IPS-NIHi11 (cell line): ENCODE results near the gene C19orf81.

ENCODE experiments used
- DNase-seq: peaks from one replicate; pipeline ENCODE4 v3.0.0; 2012; ENCODE audit warnings: mixed read lengths, low spot score

The C19orf81 gene

DNA sequence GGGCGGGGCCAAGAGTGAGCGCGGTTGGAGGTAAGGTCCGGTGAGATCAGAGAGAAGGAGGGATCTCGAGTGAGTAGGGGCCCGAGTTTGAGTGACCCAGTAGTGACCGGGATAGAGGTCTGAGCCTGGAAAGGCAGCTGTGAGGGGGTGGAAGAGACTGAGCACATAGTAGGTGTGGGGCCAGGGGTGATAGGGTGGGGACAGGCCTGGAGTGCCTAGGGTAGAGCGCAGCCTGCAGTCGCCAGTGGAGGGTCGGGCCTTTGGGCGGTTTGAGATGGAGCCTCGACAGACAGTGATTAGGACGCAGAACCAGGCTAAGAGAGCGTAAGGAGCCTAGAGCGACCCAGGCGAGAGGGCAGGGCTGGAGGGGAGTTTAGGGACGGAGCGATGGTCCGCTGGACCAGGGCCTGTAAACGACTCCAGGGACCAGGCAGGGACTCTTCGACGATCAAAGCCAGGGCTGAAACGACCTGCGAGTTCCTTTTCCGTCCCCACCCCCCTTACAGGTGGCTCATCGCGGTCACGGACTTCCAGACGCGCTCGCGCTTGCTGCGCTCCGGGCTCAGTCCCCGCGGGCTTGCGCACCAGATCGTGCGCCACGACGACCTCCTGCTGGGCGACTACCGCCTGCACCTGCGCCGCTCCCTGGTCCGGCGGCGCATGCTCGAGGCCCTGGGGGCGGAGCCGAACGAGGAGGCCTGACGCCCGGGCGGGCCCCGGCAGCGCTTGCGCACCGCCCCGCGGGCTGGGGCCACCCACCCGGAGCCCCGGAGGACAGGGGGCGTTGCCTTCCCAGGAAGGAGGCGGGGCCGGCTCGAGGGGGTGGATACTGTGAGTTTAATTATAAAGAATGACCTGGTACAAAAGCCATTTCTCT lies 9.4 kb downstream of the C19orf81 start:
- peak; percentile 95 for DNase-seq

DNA sequence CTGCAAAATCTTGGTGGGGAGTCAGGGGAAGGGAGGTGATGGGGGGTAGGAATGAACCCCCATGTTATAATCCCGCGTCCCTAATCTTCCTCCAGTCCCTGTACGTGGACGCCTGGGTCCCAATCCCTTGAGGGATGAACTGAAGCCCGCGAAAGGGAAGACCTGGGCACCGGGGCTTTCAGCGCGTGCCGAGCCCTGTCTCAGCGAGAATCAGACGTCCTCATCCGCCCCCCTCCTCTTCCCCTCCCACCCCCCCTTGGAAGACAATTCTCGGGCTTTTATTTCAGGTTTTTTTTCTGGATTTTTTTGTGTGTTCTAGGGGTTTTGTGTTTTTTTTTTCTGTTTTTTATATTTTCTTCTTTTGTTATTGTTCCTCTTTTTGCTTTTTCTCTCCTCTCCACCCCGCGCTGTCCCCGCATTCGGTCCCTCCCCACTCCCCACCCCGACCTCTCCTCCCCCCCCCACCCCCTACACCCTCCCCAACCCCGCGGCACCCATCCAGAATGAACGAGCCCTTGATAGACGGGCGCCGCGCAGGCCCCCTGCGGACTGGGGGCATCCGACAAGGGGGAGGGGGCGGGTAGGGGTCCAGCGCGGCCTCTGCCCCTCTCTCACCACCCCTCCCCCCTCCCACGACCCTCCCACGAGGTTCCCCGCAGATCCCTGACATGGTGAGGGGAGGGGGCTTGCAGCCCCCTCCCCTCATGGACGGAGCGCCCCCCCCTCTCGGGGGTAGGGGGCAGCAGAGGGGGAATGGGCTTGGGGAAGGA lies 10.3 kb downstream of the C19orf81 start:
- no peak for DNase-seq

DNA sequence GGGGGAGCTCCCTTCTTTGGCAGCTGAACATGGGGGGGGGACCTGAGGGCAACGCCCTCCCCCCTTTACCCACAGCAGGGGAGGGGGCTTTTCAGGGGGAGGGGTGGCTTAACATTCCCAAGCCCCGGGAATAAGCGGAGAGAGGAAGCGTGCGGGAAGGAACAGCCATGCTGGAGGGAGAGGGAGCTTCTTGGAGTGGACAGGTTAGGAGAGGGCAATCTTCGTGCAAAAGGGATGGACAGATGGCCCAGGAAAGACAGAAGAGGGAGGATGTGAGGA lies 10.8 kb downstream of the C19orf81 start:
- no peak for DNase-seq

- DNase-seq = no peak
Measured at GRCh38 chr19:50661023-50661422, 11.8 kb downstream of the C19orf81 start.

GRCh38 chr19:50661766-50662650 lies 12.8 kb downstream of the C19orf81 start:
- DNase-seq = no peak

DNA sequence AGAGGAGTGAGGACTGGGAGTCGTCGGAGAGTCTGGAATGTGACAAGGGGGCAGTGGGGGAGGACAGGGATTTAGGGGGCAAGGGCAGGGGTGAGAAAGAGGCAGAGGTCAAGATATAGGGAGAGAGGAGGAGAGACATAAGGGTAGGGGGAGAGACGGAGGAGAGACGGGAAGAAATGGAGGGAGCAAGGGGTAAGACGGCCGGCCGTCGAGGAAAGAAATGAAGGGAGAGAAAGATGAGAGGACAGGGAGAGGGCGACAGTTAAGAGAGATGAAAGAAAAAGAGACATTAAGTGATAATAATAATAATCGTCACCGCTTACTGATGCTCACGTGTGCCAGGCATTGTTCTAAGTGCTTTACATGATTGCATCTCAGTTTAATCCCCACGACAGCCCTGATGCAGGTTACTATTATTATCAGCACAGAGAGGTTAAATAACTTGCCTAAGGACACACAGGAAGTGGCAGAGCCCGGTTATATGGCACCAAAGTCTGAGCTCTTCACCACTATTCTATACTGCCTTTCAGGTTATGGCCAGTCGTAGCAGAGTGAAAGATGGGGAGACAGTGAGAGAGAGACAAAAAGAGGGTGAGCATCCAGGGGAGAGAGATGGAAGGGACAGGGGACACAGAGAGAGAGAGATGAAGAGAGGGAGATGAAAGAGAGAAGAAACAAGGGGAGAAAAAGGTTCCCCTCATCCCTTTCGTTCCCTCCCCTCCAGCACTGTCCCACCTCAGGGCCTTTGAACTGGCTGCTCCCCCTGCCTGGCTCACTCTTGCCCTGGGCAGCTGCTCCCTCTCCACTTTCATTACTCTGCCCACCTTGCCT lies 13.6 kb downstream of the C19orf81 start:
- no peak for DNase-seq

DNA sequence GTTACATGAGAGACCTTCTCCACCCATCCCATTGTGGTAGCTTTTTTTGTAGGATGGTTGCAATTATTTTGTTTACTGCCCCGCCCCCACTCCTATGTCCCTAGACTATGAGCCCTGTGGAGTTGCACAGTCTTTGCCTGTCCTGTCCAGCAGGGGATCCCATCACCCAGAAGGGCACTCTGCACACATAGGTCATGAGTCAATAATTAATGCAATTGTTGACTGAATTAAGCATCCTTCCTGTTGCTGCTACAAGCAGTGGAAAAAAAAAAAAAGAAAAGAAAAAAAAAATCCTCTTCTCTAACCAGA lies 14.2 kb downstream of the C19orf81 start:
- no peak for DNase-seq

GRCh38 chr19:50664204-50664603 lies 15.0 kb downstream of the C19orf81 start:
- no peak for DNase-seq

GRCh38 chr19:50666346-50667176 lies 17.3 kb downstream of the C19orf81 start:
- DNase-seq = no peak

- DNase-seq = peak; percentile 68
Measured at GRCh38 chr19:50667177-50667758, 18.0 kb downstream of the C19orf81 start.

- peak; percentile 53 for DNase-seq
Measured at GRCh38 chr19:50667759-50668231, 18.6 kb downstream of the C19orf81 start.

DNA sequence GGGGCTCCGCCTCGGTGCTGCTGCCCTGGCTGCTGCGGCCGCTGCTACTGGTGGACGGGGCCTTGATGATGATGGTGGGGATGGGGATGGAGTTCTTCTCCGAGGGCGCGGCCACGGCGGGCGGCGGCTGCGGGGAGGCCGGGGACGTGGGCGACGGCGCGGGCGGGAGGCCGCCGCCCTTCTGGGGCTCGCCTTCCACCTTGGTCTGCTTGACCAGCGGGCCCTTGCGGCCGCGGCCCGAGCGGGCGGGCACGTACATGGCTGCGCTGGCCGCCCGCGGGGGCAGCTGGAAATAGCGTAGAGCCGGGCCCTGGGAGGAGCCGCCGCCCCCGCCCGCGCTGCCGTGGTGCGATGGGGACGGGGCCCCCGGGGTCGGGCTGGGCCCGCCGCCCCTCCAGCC lies 19.2 kb downstream of the C19orf81 start:
- peak; percentile 44 for DNase-seq

- no peak for DNase-seq
Measured at GRCh38 chr19:50668879-50669278, 19.6 kb downstream of the C19orf81 start.

DNA sequence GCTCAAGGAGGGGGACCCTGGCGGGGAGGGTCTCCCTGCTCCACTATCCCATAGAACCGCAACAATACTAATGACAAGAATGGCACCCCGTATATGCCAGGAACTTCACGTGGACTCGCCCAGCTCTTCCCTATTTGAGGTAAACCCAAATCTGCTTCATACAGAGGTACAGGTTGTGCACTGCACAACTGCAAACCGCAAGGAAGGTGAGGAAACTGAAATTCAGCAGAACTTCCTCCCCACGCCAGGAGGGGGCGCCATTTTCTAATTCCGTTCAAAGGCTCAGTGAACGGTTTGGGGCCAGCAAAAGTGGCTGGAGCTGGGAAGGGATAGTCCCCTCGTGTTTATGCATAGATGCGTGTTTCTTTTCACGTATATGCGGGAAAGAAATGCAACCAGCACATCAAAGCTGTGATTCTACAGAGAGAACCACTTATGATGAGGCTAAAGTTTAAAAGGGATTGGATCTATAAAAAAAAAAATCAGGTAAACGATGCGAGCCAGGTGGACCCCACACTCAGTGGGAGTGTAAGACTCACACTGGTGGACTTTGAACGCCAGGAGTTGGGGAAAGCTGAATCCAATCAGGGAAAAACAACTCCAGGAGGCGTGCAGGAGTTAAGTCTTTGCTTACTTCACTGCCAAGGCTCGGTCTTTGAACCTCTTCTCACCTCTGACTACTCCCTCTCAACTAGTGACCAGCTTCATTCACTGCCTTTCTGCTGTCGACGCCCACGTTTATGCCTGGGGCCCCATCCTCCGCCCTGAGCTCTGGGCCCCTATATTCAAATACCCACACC lies 20.3 kb downstream of the C19orf81 start:
- DNase-seq = peak; percentile 49

DNA sequence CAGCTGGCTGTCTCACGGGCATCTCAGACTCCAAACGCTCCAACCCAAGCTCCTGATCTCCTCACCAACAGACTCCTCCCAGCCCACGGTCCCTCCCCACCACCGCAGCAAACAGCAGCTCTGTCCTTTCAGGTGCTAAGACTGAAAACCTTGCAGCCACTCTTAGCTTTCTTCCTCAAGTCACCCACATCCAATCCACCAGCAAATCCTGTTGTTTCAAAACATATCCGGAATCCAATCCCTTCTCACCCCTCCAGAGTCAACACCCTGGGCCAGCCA lies 20.8 kb downstream of the C19orf81 start:
- DNase-seq = no peak

GRCh38 chr19:50673118-50673517 lies 23.9 kb downstream of the C19orf81 start:
- no peak for DNase-seq

DNA sequence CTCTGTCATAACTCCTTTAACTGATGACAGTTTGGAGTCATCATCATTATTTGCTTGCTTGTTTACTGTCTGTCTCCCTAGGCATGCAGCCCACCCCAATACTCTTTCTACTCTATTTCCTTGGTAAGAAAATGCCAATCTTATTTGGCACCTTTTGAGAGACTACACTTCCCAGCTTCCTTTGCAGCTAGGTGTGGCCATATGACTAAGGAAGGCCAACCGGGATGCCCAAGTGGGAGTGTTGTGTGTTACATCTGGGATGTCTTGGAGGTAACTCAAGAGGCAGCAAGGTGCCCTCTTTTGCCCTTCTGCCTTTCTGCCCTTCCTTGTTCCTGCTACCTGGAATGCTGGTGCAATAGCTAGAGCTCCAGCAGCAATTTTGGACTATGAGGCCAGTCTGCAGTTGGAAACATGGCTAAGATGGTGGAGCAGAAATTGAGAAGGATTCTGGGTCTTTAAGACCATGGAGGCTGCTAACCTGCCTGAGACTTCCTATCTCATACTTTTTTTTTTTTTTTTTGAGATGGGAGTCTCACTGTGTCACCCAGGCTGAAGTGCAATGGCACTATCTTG lies 27.5 kb downstream of the C19orf81 start:
- DNase-seq = no peak

- no peak for DNase-seq
Measured at GRCh38 chr19:50677636-50678035, 28.4 kb downstream of the C19orf81 start.

- DNase-seq = no peak
Measured at GRCh38 chr19:50678323-50678722, 29.1 kb downstream of the C19orf81 start.
